CD14-positive monocyte (primary cell): ENCODE data around the gene PRKAR1B. TPM values are rescaled to one million over a fixed set of nuclear protein-coding genes. Genes with fewer than 3 reads are reported as not detected.

Experiments
- DNase-seq, 3 donors: peaks; one replicate each; pipeline ENCODE4 v3.0.0-alpha.2; 2011 to 2022
- H2AFZ ChIP-seq: 2 replicates; pipeline ENCODE4 v1.6.0; 2012; ENCODE audit warnings: mild to moderate bottlenecking, low read depth, low read length, inconsistent platforms; ENCODE audit not compliant: insufficient read depth, poor library complexity, severe bottlenecking
- H3K27ac ChIP-seq, 2 donors: 1 replicate in 1 of 2; 2 replicates in 1 of 2; pipeline ENCODE4 v1.5.1; 2012 to 2013; ENCODE audit warnings: low read length in 2 of 2, control low read depth in 1 of 2, inconsistent platforms in 1 of 2, low read depth in 1 of 2, mild to moderate bottlenecking in 1 of 2
- H3K27me3 ChIP-seq, 2 donors: one replicate each; pipeline versions ENCODE4 v1.6.0 to v1.6.1; 2011 to 2013; ENCODE audit warnings: low read length in 2 of 2; ENCODE audit not compliant: control insufficient read depth in 2 of 2, insufficient read depth in 2 of 2
- H3K36me3 ChIP-seq, 2 donors: replicated peaks in 1 of 2; 1 replicate in 1 of 2; 2 replicates in 1 of 2; pipeline versions ENCODE4 v1.5.1 to v1.6.1; 2012 to 2013; ENCODE audit warnings: low read length in 2 of 2, control low read depth in 1 of 2, inconsistent platforms in 1 of 2, mild to moderate bottlenecking in 1 of 2; ENCODE audit not compliant: insufficient read depth in 2 of 2, control insufficient read depth in 1 of 2
- H3K4me1 ChIP-seq, 2 donors: 1 replicate in 1 of 2; 2 replicates in 1 of 2; pipeline versions ENCODE4 v1.5.1 to v1.6.1; 2012 to 2013; ENCODE audit warnings: low read length in 2 of 2, control low read depth in 1 of 2, inconsistent platforms in 1 of 2, mild to moderate bottlenecking in 1 of 2, moderate library complexity in 1 of 2; ENCODE audit not compliant: insufficient read depth in 2 of 2, control insufficient read depth in 1 of 2
- H3K4me2 ChIP-seq: replicated peaks from 2 replicates; pipeline ENCODE3; 2012; ENCODE audit warnings: low read length, moderate library complexity, mild to moderate bottlenecking; ENCODE audit not compliant: poor library complexity, severe bottlenecking; ENCODE audit errors: extremely low read depth
- H3K4me3 ChIP-seq, 3 experiments: fragments of 200-600 bp in 1 of 3; sonication (generic) in 1 of 3; replicated peaks in 1 of 3; 1 replicate in 2 of 3; 2 replicates in 1 of 3; pipeline ENCODE4 v1.5.1; 2011 to 2013; ENCODE audit warnings: low read length in 3 of 3, mild to moderate bottlenecking in 3 of 3, control low read depth in 2 of 3, low read depth in 2 of 3, inconsistent platforms in 1 of 3, moderate library complexity in 1 of 3
- H3K79me2 ChIP-seq: 2 replicates; pipeline ENCODE4 v1.6.0; 2012; ENCODE audit warnings: mild to moderate bottlenecking, control low read depth, inconsistent platforms, low read length, moderate library complexity; ENCODE audit not compliant: insufficient read depth
- H3K9ac ChIP-seq: 2 replicates; pipeline ENCODE4 v1.6.0; 2017; ENCODE audit warnings: low read length, mild to moderate bottlenecking; ENCODE audit not compliant: insufficient read depth, poor library complexity, severe bottlenecking
- H3K9me3 ChIP-seq, 2 donors: replicated peaks in 1 of 2; 1 replicate in 1 of 2; 2 replicates in 1 of 2; pipeline versions ENCODE4 v1.5.1 to v1.6.1; 2012 to 2013; ENCODE audit warnings: low read length in 2 of 2, control low read depth in 1 of 2; ENCODE audit not compliant: control insufficient read depth in 1 of 2, insufficient read depth in 1 of 2
- H4K20me1 ChIP-seq: 2 replicates; pipeline ENCODE4 v1.6.0; 2012; ENCODE audit warnings: mild to moderate bottlenecking, low read length, control low read depth, moderate library complexity; ENCODE audit not compliant: insufficient read depth
- H3K27ac Mint-ChIP-seq, 7 donors: one replicate each; pipeline ENCODE4 v1.8.0; 2020; ENCODE audit warnings: mild to moderate bottlenecking in 7 of 7, mixed read lengths in 7 of 7, moderate library complexity in 6 of 7, inconsistent platforms in 2 of 7
- H3K27me3 Mint-ChIP-seq, 3 donors: one replicate each; pipeline ENCODE4 v1.8.0; 2021 to 2022; ENCODE audit warnings: low read depth in 3 of 3, mild to moderate bottlenecking in 3 of 3, mixed read lengths in 3 of 3, moderate library complexity in 3 of 3, inconsistent platforms in 1 of 3
- H3K36me3 Mint-ChIP-seq, 2 donors: one replicate each; pipeline ENCODE4 v1.8.0; 2020; ENCODE audit warnings: mixed read lengths in 2 of 2, inconsistent platforms in 1 of 2, mild to moderate bottlenecking in 1 of 2
- H3K4me1 Mint-ChIP-seq: one replicate; pipeline ENCODE4 v1.8.0; 2020; ENCODE audit warnings: mild to moderate bottlenecking, mixed read lengths
- H3K4me3 Mint-ChIP-seq, 2 donors: one replicate each; pipeline ENCODE4 v1.8.0; 2020; ENCODE audit warnings: mild to moderate bottlenecking in 2 of 2, mixed read lengths in 2 of 2, moderate library complexity in 1 of 2
- H3K9me3 Mint-ChIP-seq, 7 donors: one replicate each; pipeline ENCODE4 v1.8.0; 2020 to 2022; ENCODE audit warnings: mixed read lengths in 7 of 7, mild to moderate bottlenecking in 6 of 7, moderate library complexity in 6 of 7, inconsistent platforms in 2 of 7
- CTCF ChIP-seq: fragments of 200-600 bp; IDR thresholded peaks from one replicate; pipeline ENCODE4 v1.8.0; 2022; ENCODE audit warnings: antibody characterized with exemption, mild to moderate bottlenecking
- WGBS: methylation state at CpG from one replicate; pipeline ENCODE4 v1.1.5; 2013; ENCODE audit warnings: missing lambda C conversion rate; ENCODE audit not compliant: insufficient coverage; 5-methylcytosine and 5-hydroxymethylcytosine counted together
- intact Hi-C, 2 donors: fragments of 100-400 bp; cut with micrococcal nuclease; formaldehyde crosslinking; loops; one replicate each; pipeline versions ENCODE4 v1.15.0 to v1.15.1; 2023
- polyA plus RNA-seq, 3 donors: library from polyadenylated mRNA; depleted of rRNA in 1 of 3; unstranded in 2 of 3; stranded (reverse) in 1 of 3; fragments of 300-500 nt in 2 of 3; fragments of >200 nt in 1 of 3; fragmentation: Illumina TruSeq in 2 of 3; gene quantifications; 1 replicate in 2 of 3; 2 replicates in 1 of 3; pipeline ENCODE4 v1.2.3, GENCODE V29; 2012 to 2021

Gene PRKAR1B
- polyA plus RNA-seq, 3 donors = 0.94 to 2.1 (median 1.1) TPM

GRCh38 chr7:739983-740942 lies 13.2 kb upstream of the PRKAR1B start:
- 99% methylated on average over 29 of the region's 46 CpGs for WGBS
- Histone ChIP-seq H3K36me3 (peaks cover 20 to 29% of the 10 kb centered on the region in 2 donors), H3K9me3 (peaks cover 2 to 4% of the 10 kb centered on the region in 2 donors), H3K27ac (no peak overlapping the region), H4K20me1 (no peaks in the 10 kb centered on the region), H3K27me3 (no peaks in the 10 kb centered on the region), H3K4me2 (no peak overlapping the region), H3K9ac (no peak overlapping the region), H3K4me1 (no peaks in the 10 kb centered on the region), H3K79me2 (no peaks in the 10 kb centered on the region), H2AFZ (no peak overlapping the region), H3K4me3 (no peak overlapping the region)
- no peaks in the 10 kb centered on the region for H3K4me1 Mint-ChIP-seq
- no peak for TF ChIP-seq CTCF
- intact Hi-C loops = no loop called here
- peaks cover 0 to under 1% (median 0%) of the 10 kb centered on the region in 3 donors for H3K27me3 Mint-ChIP-seq
- H3K27ac Mint-ChIP-seq = peak overlapping the region in 1 of 7 donors; percentile 58
- DNase-seq = no peak
- no peak overlapping the region for H3K4me3 Mint-ChIP-seq
- H3K9me3 Mint-ChIP-seq = peaks cover 0 to 3% (median 1%) of the 10 kb centered on the region in 7 donors
- H3K36me3 Mint-ChIP-seq = peaks cover 42 to 46% of the 10 kb centered on the region in 2 donors

GRCh38 chr7:739455-739982 lies 12.4 kb upstream of the PRKAR1B start:
- Histone ChIP-seq H3K4me1 (no peaks in the 10 kb centered on the region), H3K4me2 (no peak overlapping the region), H3K4me3 (no peak overlapping the region), H3K79me2 (no peaks in the 10 kb centered on the region), H2AFZ (no peak overlapping the region), H3K36me3 (peaks cover 18 to 33% of the 10 kb centered on the region in 2 donors), H3K27ac (no peak overlapping the region), H3K9ac (no peak overlapping the region), H3K9me3 (peaks cover 9 to 10% of the 10 kb centered on the region in 2 donors), H4K20me1 (no peaks in the 10 kb centered on the region), H3K27me3 (no peaks in the 10 kb centered on the region)
- intact Hi-C loops = no loop called here
- no peak overlapping the region for H3K4me3 Mint-ChIP-seq
- H3K36me3 Mint-ChIP-seq = peaks cover 35 to 41% of the 10 kb centered on the region in 2 donors
- no peaks in the 10 kb centered on the region for H3K27me3 Mint-ChIP-seq
- no peak for DNase-seq
- WGBS = over 99% methylated on average over 30 of the region's 31 CpGs
- no peaks in the 10 kb centered on the region for H3K4me1 Mint-ChIP-seq
- H3K9me3 Mint-ChIP-seq = peaks cover 0 to 1% (median 0%) of the 10 kb centered on the region in 7 donors
- no peak overlapping the region for H3K27ac Mint-ChIP-seq
- TF ChIP-seq CTCF = no peak
